Renal cortical epithelial cell (primary cell): ENCODE results near the gene NDUFAF3. TPM values are rescaled to one million over a fixed set of nuclear protein-coding genes. Genes with fewer than 3 reads are reported as not detected.
"Not testable (repeated sequence)": the region's sequence is repeated elsewhere in the genome, so short reads cannot be mapped to it uniquely, and the experiment has no call there.

Experiments used
- DNase-seq: peaks from one replicate; pipeline ENCODE4 v3.0.0-alpha.2; 2011; ENCODE audit warnings: low read depth
- total RNA-seq: library from RNA; depleted of rRNA; stranded (reverse); fragments of >200 nt; gene quantifications from 2 replicates; pipeline ENCODE4 v1.2.3, GENCODE V29; 2014

Gene NDUFAF3
- total RNA-seq, 1 donor from 2014 or later, result 50.5 TPM

DNA sequence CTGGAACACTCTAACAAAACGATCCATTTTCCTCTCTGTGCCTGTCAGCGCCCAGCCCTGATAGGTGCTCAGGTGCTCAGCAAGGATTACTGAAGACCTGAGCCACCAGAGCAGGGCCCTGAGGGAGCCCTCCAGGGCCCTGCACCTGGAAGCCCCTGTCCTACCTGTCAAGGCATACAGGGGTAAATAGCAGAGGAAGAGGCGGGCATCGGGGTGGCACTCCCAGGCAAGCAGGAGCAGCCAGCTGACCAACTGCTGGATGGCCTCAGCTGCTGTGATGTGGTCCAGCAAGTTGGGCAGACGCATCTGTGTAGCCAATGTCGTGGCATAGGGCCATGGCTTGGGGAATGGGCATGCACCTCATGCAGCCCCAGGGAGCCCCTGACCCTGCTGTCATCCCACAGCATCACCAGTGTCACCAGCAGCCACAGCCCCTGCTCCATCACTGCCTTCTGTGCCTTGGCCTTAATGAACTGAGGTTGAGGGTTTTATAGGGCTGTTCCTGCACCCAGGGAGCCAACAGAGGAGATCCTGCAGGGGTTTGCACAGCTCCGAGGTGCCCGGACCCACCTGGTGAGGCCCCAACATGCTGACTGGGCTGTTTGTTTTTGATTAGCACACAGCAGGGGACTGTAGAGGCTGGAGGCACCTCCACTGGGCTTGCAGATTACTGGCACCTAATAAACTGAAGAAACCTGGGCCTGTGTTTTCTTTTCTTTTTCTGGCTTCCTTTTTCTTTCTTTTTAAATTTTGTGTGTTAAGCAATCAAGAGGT, 22.6 kb upstream of the NDUFAF3 start:
- DNase-seq, result no peak

DNA sequence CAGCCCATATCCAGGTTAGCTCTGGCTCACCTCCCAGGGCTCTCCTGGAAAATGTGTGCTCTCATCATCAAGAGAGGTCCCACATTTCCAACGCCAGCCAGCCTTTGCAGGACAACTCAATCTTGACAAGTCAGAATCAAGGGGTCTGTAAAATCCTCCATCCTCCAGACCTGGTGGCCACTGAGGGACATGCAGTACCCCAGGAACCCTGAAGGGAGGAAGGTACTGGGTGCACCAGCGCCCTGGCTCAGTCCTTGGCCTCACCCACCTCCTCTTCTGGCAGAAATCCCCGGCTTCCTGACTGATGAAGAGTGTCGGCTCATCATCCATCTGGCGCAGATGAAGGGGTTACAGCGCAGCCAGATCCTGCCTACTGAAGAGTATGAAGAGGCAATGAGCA, 20.8 kb upstream of the NDUFAF3 start:
- DNase-seq, result no peak

DNA sequence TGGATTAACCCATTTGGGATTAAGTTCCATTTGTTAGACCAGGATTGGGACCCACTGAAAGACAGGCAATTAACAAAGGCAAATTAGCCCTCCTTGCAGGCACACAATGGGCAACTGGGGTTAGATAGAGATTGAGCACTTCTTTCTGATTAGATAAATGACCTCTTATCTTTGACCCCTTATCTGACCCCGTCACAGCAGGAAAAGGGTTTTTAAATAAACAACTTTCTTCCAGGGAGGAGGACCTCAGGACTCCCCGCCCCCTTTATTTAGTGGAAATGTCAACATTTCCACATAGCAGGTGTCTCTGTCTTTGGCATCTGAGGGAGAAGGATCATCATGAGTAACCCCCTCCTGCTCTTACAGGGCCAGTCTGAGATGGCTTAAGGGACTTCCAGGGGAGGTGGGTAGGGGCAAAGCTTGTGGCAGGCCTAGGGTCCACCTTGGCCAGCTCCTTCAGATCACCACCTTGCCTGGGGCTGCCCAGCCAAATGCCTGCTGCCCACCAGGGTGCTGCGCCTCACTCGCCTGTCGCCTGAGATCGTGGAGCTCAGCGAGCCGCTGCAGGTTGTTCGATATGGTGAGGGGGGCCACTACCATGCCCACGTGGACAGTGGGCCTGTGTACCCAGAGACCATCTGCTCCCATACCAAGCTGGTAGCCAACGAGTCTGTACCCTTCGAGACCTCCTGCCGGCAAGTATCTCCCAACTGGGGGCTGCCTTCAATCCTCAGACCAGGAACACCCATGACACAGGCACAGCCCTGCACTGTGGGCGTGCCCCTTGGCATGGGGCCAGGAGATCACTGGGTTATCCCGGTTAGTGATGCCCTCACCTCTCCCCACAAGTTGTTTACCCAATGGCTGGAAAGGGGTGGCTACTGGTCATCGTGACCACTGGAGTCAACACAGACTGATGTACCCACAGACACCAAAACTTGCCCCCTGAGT, 17.3 kb upstream of the NDUFAF3 start:
- DNase-seq, result no peak

DNA sequence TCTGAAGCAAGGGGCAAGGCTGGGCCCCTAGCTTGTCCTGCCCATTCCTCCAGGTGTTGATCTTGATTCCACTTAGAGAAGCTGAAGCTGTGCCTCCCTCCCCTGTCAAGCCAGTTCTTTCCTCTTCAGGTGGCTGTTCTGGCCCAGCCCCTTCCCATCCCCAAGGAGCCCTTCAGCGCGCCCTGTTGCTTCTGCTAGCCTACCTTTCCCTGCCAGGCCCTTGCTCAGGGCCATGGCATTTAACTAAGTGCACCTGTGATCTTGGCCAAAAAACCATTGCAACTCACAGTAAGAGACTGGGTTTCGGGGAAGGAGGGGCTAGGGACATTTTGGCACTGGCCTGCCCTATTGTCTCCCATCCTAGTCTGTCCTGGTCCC, 16.6 kb upstream of the NDUFAF3 start:
- no peak for DNase-seq

DNA sequence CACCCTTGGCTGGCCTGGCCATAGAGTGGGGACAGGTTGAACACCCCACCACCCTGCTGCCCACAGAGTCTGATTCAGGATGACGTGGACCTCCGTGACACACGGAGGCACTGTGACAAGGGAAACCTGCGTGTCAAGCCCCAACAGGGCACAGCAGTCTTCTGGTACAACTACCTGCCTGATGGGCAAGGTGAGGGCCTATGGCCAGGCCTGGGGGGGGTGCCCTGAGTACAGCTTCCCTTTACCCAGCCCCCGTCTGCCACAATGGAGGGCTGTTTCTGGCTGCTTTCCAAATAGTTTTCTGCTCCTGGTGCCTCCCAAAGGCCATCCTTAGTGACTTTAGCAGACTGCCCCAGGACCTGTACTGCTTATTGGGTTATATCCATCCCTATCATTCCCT, 15.9 kb upstream of the NDUFAF3 start:
- DNase-seq, result no peak

DNA sequence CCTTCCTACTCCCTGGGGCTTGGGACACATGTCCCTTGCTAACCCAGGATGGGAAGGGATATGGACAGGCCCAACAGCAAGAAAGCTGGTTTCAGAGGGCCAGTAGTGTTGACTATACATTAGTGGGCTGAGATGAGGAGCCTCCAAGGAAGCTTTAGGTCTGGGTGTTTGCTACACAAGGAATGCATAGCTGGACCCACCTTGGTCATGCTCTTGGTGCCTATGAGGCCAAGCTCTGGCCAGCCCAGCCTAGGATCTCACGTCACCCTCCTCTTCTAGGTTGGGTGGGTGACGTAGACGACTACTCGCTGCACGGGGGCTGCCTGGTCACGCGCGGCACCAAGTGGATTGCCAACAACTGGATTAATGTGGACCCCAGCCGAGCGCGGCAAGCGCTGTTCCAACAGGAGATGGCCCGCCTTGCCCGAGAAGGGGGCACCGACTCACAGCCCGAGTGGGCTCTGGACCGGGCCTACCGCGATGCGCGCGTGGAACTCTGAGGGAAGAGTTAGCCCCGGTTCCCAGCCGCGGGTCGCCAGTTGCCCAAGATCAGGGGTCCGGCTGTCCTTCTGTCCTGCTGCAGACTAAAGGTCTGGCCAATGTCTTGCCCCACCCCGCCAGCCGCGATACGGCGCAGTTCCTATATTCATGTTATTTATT, 15.4 kb upstream of the NDUFAF3 start:
- no peak for DNase-seq

DNA sequence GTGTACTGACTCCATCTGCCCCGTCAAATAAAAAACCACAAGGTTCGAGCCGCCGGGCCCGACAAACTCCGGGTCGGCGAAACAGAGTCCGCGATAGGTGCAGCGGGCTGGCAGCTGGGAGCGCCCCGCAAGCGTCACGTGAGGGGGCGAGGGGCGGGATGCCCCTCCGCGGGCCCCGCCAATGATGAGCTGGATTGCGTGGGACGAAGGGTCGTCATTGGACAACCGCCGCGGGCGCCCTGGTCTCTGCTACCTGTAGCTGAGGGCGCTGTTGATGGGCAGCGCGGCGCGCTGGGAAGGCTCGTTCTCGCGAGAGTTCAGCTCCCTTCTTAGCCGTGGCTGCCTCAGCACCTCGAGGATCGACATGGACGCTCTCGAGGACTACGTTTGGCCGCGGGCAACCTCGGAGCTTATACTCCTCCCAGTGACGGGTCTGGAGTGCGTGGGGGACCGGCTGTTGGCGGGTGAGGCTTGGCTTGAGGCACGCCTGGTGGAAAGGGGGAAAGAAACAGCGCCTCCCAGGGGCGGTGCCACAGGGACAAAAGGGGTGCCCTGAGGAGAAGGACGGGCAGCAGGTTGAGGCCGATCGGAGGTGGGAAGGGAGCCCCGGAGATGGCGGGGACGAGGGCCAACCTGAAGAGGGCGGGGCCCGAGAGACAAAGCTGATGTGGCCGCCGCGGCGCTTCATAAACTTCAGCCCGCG, 14.7 kb upstream of the NDUFAF3 start, which contains the start of gene WDR6:
WDR6 (plus strand) TSS at position 324 of the 703 bp plus-strand sequence; CDS start at position 365, 41 bp downstream.
- peak; percentile 94 for DNase-seq

DNA sequence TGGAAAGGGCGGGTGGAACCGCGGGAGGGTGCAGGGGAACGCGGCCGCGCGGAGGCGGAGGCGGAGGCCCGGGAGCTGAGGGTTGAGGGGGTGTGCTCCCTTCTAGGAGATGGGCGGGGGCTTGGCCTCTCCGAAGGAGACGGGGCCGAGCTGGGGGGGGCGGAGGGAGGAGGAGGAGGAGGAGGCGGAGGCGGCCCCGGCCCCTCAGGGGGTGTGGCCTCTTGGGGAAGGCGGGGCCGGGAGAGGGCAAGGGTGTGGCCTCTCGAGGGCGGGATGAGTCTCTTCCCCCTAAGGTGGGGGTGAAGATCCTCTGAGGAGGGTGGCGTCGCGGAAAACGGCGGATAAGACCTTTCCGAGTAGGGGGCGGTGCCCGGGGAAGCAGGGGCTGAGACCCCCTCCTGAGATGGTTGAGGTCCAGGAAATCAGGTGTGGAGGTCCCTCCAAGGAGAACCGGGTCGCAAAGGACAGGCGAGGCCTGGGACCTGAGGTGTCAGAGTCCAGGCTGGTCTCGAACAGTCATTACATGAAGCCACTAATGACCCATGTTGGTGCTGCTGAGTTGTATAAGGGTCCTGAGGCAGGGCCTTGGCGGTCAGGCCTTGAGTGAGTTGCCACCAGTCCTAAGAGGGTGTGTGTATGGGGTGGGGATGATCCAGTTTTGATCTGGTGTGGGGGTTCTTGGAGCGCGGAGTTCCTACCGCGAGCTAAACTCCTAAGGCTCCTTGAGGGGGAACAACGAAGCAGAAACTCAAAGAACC, 14.0 kb upstream of the NDUFAF3 start:
- DNase-seq, result peak; percentile 44

DNA sequence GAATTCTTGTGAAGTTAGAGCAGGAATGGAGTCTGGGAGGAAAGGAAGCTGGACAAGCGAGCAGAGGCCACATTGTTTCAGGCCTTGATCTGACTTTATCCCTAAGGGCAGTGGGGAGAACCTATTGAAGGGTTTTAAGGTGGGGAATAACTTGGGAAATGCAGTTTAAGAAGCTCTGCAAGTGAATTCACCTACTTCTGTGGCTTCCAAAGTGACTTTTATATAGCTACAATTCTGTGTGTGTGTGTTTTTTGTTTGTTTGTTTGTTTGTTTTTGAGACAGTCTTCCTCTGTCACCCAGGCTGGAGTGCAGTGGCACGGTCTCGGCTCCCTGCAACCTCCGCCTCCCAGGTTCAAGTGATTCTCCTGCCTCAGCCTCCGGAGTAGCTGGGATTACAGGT, 13.3 kb upstream of the NDUFAF3 start:
- DNase-seq, result not testable (repeated sequence)

DNA sequence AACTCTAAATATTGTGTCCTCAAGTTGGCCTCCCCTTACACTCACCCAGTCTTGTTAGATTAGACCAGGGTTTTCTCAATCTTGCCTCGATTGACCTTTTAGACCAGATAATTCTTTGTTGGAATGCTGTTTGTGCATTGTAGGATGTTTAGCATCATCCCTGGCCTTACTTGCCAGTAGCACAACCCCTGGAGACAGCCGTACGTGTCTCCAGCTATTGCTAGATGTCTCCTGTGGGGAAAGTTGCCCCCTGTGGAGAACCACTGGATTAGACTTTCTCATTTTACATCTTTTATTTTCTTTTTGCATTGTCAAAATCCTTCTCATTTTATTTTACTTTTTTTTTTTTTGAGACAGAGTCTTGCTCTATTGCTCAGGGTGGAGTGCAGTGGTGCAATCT, 12.5 kb upstream of the NDUFAF3 start:
- no peak for DNase-seq

DNA sequence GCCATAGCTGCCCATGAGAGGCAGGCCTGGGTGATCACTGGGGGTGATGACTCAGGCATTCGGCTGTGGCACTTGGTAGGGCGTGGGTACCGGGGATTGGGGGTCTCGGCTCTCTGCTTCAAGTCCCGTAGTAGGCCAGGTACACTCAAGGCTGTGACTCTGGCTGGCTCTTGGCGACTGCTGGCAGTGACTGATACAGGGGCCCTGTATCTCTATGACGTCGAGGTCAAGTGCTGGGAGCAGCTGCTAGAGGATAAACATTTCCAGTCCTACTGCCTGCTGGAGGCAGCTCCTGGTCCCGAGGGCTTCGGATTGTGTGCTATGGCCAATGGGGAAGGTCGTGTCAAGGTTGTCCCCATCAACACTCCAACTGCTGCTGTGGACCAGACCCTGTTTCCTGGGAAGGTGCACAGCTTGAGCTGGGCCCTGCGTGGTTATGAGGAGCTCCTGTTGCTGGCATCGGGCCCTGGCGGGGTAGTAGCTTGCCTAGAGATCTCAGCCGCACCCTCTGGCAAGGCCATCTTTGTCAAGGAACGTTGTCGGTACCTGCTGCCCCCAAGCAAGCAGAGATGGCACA, 9.4 kb upstream of the NDUFAF3 start:
- no peak for DNase-seq

DNA sequence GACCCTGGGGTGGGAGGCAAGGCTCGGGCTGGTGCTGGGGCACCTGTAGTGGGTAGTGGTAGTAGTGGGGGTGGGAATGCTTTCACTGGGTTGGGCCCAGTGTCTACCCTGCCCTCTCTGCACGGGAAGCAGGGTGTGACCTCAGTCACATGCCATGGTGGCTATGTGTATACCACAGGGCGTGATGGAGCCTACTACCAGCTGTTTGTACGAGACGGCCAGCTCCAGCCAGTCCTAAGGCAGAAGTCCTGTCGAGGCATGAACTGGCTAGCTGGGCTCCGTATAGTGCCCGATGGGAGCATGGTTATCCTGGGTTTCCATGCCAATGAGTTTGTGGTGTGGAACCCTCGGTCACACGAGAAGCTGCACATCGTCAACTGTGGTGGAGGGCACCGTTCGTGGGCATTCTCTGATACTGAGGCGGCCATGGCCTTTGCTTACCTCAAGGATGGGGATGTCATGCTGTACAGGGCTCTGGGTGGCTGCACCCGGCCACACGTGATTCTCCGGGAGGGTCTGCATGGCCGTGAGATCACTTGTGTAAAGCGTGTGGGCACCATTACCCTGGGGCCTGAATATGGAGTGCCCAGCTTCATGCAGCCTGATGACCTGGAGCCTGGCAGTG, 8.7 kb upstream of the NDUFAF3 start:
- DNase-seq, result no peak

DNA sequence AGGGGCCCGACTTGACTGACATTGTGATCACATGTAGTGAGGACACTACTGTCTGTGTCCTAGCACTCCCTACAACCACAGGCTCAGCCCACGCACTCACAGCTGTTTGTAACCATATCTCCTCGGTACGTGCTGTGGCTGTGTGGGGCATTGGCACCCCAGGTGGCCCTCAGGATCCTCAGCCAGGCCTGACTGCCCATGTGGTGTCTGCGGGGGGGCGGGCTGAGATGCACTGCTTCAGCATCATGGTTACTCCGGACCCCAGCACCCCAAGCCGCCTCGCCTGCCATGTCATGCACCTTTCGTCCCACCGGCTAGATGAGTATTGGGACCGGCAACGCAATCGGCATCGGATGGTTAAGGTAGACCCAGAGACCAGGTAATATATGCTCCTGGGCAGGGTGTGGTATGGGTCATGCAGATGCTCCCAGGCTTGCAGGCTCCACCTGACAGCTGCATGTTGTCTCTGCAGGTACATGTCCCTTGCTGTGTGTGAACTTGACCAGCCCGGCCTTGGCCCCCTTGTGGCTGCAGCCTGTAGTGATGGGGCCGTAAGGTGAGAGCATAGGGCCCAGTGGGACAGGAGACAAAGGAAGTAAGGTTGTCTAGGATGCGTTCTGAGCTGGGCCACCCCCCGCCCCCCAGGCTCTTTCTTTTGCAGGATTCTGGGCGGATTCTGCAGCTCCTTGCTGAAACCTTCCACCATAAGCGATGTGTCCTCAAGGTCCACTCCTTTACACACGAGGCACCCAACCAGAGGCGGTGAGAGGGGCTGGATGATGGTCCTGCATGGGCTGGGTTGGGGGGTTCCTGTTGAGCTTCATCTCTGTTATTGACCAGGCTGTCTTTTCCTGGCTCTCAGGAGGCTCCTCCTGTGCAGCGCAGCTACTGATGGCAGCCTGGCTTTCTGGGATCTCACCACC, 7.9 kb upstream of the NDUFAF3 start:
- DNase-seq, result no peak

DNA sequence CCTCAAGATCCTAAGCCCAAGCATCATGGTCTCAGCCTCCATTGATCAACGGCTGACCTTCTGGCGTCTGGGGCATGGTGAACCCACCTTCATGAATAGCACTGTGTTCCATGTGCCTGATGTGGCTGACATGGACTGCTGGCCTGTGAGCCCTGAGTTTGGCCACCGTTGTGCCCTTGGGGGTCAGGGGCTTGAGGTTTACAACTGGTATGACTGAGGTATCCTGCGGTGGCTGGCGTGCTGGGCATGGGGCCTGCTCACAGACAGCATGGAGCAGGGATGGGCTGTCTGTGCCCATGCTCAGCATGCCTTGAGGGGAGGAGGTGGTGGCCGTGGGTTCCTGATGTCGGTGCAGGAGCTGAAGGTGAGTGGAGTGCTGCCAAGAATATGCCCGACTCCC, 6.8 kb upstream of the NDUFAF3 start:
- DNase-seq, result no peak

DNA sequence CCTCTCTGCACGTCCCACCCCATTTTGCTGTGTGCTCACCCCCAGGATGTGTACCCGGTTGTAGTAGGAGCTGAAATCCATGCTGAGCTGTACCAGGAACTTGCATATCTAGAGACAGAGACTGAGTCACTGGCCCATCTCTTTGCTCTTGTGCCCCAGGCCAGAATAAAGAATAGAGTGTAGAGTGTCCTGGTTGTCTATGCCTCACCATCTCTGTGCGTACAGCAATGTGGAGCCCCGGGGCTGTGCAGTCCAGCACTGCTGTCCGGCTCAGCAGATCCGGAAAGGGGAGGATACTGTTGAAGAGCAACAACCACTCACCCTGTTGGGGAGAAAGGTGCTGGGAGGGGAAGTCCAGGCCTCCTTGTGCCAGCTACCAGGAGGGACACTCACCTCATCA, 6.2 kb upstream of the NDUFAF3 start:
- no peak for DNase-seq

DNA sequence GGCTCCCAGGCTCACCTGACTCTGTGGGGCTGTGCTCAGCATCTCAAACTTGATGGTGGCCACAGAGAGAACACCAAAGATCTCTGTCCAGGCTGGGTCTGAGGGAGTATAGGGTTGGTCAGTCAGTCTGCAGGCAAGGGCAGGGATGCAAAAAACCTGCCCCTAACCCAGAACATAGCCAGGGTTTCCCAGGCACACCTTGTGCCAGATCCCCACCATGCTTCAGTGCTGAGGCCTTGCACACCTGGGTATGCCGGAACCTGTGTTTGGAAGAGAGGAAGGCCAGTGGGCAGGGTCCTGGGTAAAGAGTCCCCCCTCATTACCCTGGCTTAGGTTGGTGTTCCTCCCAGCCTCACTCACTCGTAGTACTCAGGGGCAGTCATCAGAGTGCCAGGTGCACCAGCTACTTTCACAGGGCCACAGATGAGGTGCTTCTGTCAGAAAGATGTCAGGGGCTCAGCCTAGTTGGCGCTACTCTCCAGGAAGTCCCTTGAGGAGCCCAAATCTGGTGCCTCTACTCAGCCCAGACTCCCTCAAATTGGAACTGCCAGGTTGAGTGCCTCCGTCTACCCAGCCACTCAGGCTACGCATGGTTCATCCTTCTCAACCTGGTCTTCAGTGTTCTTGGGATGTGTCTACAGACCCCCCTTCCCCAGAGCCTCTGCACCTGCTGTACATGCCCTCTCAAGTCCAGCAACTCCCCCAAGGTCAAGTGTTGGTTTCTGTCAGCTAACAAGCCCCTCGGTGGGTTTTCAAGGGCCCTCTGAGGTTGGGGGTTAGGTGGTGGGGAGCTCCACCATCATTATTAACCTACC, 5.3 kb upstream of the NDUFAF3 start:
- no peak for DNase-seq

DNA sequence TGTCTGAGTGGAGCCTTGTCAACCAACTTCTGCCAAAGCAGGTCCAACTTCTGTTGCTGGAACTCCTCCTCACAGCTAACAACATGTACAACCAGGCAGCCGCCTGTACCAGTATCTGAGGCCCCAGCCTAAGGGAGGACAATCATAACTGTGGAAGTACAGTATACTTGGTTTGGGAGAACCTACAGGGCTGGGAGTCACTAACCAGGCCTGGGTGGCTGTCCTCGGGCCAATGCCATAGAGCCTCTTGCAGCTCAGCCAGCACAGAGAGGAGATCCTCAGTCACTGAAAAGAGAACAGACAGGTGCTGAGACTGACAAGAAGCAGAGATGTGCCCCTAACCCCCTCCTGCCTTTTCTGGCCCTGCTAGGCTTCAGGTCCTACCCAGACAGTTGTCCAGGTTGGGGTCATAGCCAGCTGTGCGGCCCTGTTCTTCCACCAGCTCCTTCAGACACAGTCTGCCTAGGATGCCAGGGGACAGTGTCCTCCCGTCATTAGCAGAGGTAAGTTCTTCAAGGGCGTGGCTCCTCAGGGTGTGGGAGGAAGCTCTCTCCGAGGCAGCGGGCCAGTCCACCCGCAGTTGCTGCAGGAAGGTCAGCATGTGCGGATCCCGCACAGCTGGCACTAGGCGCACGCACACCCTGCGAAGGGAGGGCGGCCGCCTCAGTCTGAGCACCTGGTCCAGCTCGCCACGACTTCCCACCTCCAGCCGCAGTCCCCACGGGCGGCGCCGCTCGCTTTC, 4.5 kb upstream of the NDUFAF3 start:
- DNase-seq, result no peak
